ENCODE measurements around the gene CARNS1. TPM values are rescaled to one million over a fixed set of nuclear protein-coding genes. Genes with fewer than 3 reads are reported as not detected.

Gene CARNS1
- total and polyA plus RNA-seq, 2 of the 13 experiments (the other 11 are each of a cell fraction or from before 2014, with no cell fraction given): not detected

GRCh38 chr11:67420646-67421429 is 5.4 kb downstream of the CARNS1 start (continued):
- no peak for TF ChIP-seq ZBTB4 (CRISPR knock-in tag; IDR thresholded peaks at IDR 0.05; ENCODE audit: borderline replicate concordance)
- no peak for TF ChIP-seq HNF4A (CRISPR knock-in tag; IDR thresholded peaks at IDR 0.05)
- no peak for TF ChIP-seq GLI4 (CRISPR knock-in tag; IDR thresholded peaks at IDR 0.05; ENCODE audit: borderline replicate concordance)
- TF ChIP-seq ISL2 (CRISPR knock-in tag; IDR thresholded peaks at IDR 0.05): no peak
- TF ChIP-seq XRCC5 (optimal IDR thresholded peaks at IDR 0.05; ENCODE audit: low read length): no peak
- no peak for TF ChIP-seq ZNF570 (CRISPR knock-in tag; IDR thresholded peaks at IDR 0.05; ENCODE audit: borderline replicate concordance)
- TF ChIP-seq AHDC1 (CRISPR knock-in tag; IDR thresholded peaks at IDR 0.05; ENCODE audit: borderline replicate concordance): no peak
- no peak for TF ChIP-seq HNRNPK (IDR thresholded peaks at IDR 0.05; ENCODE audit: low read depth, low read length, poor library complexity, severe bottlenecking)
- TF ChIP-seq MEIS2 (CRISPR knock-in tag; IDR thresholded peaks at IDR 0.05): peak; percentile 54; the same call in 1 of the 2 replicates
- TF ChIP-seq ZNF773 (CRISPR knock-in tag; IDR thresholded peaks at IDR 0.05; ENCODE audit: borderline replicate concordance): peak; percentile 50; the same call in 1 of the 2 replicates
- no peak for TF ChIP-seq SSRP1 (CRISPR knock-in tag; IDR thresholded peaks at IDR 0.05)
- no peak for TF ChIP-seq MAF1 (CRISPR knock-in tag; IDR thresholded peaks at IDR 0.05; ENCODE audit: borderline replicate concordance)
- no peak for TF ChIP-seq ZFP62 (CRISPR knock-in tag; IDR thresholded peaks at IDR 0.05)
- TF ChIP-seq ZNF746 (CRISPR knock-in tag; IDR thresholded peaks at IDR 0.05): no peak
- no peak for TF ChIP-seq PITX1 (CRISPR knock-in tag; IDR thresholded peaks at IDR 0.05)
- TF ChIP-seq MAZ (IDR thresholded peaks at IDR 0.05; ENCODE audit: borderline replicate concordance, low read depth, low read length): no peak
- TF ChIP-seq MAZ (CRISPR knock-in tag; IDR thresholded peaks at IDR 0.05; ENCODE audit: low read depth): peak; percentile 85
- no peak for TF ChIP-seq MNT (IDR thresholded peaks at IDR 0.05)
- no peak for TF ChIP-seq CEBPB (IDR thresholded peaks at IDR 0.05; ENCODE audit: borderline replicate concordance, low read depth, low read length)
- TF ChIP-seq ZSCAN12 (CRISPR knock-in tag; IDR thresholded peaks at IDR 0.05): no peak
